ENCODE data around the gene CSMD2.

- TF ChIP-seq CTCF (IDR thresholded peaks at IDR 0.05), result no peak
- TF ChIP-seq EZH2 (IDR thresholded peaks at IDR 0.05), result no peak
- no peak for TF ChIP-seq EZH2phosphoT487 (IDR thresholded peaks at IDR 0.05)
Observed at GRCh38 chr1:33643216-33643615, 521.8 kb downstream of the CSMD2 start.

Data from neural progenitor cell (in vitro differentiated cells).